Fibroblast of skin of back (primary cell): ENCODE measurements around the gene SERPINB6.
"Not testable (repeated sequence)": the region's sequence is repeated elsewhere in the genome, so short reads cannot be mapped to it uniquely, and the experiment has no call there.

Experiments
- DNase-seq: peaks from one replicate; pipeline ENCODE4 v3.0.0-alpha.2; 2013

Gene SERPINB6

GRCh38 chr6:2999618-3000557, 28.5 kb upstream of the SERPINB6 start, which contains the start of gene NQO2:
NQO2 (plus strand) TSS chr6:2999894; CDS start chr6:3006553, 6,659 bp downstream.
- DNase-seq, result peak; percentile 79

GRCh38 chr6:2998998-2999617, 27.7 kb upstream of the SERPINB6 start:
- DNase-seq, result peak; percentile 72

GRCh38 chr6:2998249-2998997, 27.1 kb upstream of the SERPINB6 start:
- DNase-seq, result not testable (repeated sequence)

- no peak for DNase-seq
Observed at GRCh38 chr6:2993755-2994317, 22.5 kb upstream of the SERPINB6 start.

- no peak for DNase-seq
Observed at GRCh38 chr6:2992330-2992979, 21.1 kb upstream of the SERPINB6 start.

- no peak for DNase-seq
Observed at GRCh38 chr6:2990932-2991506, 19.7 kb upstream of the SERPINB6 start.

- DNase-seq, result peak; percentile 29
Observed at GRCh38 chr6:2990248-2990931, 19.0 kb upstream of the SERPINB6 start.

GRCh38 chr6:2989332-2990247, 18.2 kb upstream of the SERPINB6 start:
- DNase-seq, result peak; percentile 96

GRCh38 chr6:2988426-2989331, 17.3 kb upstream of the SERPINB6 start:
- peak; percentile 99 for DNase-seq

GRCh38 chr6:2988094-2988425, 16.7 kb upstream of the SERPINB6 start:
- no peak for DNase-seq

- DNase-seq, result peak; percentile 97
Observed at GRCh38 chr6:2986722-2987221, 15.4 kb upstream of the SERPINB6 start.

GRCh38 chr6:2984738-2985406, 13.5 kb upstream of the SERPINB6 start:
- no peak for DNase-seq

- DNase-seq, result no peak
Observed at GRCh38 chr6:2982426-2983117, 11.2 kb upstream of the SERPINB6 start.

GRCh38 chr6:2980465-2980855, 9.1 kb upstream of the SERPINB6 start:
- no peak for DNase-seq

GRCh38 chr6:2979819-2980464, 8.6 kb upstream of the SERPINB6 start:
- no peak for DNase-seq

- DNase-seq, result peak; percentile 41
Observed at GRCh38 chr6:2978923-2979322, 7.6 kb upstream of the SERPINB6 start.
